Heart left ventricle (tissue), 13 donors: ENCODE data around the gene AGO3.

Experiments used
- CTCF ChIP-seq, 12 donors: fragments of 200-600 bp; sonication (generic) in 4 of 12; IDR thresholded peaks; one replicate each; pipeline versions ENCODE4 v1.5.0 to v1.8.0; 2018 to 2022; ENCODE audit warnings: antibody characterized with exemption in 12 of 12, mild to moderate bottlenecking in 5 of 12
- POLR2A ChIP-seq, 2 donors: fragments of 450-650 bp; IDR thresholded peaks; one replicate each; pipeline ENCODE4 v1.6.1; 2017; ENCODE audit warnings: antibody characterized with exemption in 2 of 2, mild to moderate bottlenecking in 2 of 2, moderate library complexity in 2 of 2
- donor health status: ischemic (EF 13 %, LVEDD 7.1; RV severe dilation, severe dysfunction).
- donor health status: DM: no; HTN: yes; CAD: no.
- donor health status: DM: no; HTN: no; CAD: no.
- donor health status: ischemic (EF 25% LVEDD 6.9; RV normal size, moderate dysfunction).
- donor health status: ischemic (EF 25% LVEDD 5.7; RV mildly dilated, moderate dysfunction).
- donor health status: ischemic (EF 35%, LVEDD 5.7; RV mildly dilated, moderate dysfunction).
- donor health status: nonischemic (EF 11% LVEDD 7.7; RV severe dilation, severe dysfunction).
- donor health status: DM: yes; HTN: yes; CAD: no.
- donor health status: PGD.
- donor health status: ischemic (EF 29% LVEDD 5.4; RV normal size, mild dysfunction).
- donor health status: nonischemic (EF 23%, LVEDD 6.1; RV moderate dilation, normal function).

GRCh38 chr1:35924838-35925237 is 6.1 kb upstream of the AGO3 start:
- TF ChIP-seq CTCF (IDR thresholded peaks at IDR 0.05) (no peak), POLR2A (IDR thresholded peaks at IDR 0.05) (no peak)
